Cerebellar nuclear complex (tissue), 1 donor: ENCODE data around the gene CHST15.

Experiments
- DNase-seq, 2 experiments: peaks; one replicate each; lab custom pipeline; 2025; lab: John Stamatoyannopoulos, UW

Gene CHST15

DNA sequence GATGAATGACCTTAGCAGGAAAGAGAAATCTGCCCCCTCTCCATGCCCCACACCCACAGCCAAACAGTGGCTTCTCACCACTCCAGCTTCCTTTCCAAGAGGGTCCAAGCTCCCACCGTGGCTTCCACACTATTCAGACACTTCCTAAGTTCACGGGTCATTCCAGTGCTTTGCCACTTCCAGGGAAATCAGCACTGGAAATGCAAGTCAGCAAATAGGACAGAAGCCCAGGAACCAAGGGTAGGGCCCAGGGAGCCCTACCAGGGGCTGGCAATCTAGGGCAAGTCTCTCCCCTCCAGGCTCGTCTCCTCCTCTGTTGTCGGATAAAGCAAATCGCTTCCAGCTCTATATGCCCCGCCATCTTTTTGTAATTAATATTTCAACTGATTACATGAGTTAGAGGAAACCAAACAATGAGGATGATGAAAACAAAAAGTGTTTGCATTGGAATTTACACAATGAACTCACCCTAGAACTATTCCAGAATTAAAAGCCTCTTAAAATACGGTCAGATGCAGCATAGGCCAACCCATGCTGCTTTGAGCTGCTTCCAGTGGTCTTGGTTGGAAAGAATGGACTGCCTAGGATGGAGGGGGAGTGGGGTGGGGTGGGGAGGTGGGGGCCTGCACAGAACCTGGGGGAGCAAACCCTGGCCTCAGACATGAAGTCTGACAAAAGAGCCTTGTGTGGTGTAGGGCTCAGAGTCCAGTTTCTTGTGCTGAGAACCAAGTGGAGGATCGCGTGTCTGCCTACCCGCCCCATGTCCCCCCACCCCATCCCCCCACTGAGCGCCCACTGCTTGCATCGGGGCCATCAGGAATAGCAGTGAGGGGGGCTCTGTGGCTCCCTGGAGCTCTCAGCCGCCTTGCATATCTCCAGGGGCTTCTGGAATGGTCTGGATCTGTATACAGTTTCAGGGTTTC, 127.2 kb downstream of the CHST15 start:
- DNase-seq: no peak

DNA sequence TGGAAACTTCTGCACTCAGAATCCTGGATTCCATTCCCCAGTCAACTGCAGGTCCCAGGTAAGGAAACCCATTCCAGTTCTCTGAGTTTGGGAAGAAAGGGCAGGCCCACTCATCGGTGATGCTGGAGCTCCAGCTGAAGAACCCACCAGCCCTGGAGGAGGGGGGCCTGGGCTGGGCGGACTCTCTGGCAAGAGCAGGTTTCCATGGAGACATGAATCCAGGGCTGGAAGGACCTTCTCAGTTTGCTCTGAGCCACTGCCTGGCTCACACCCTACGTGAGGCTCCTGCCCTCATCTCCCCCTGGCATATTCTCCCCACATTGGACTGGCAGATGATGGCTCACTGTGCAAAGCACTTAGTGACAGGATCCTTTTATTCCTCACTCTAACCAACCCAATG, 128.4 kb downstream of the CHST15 start:
- DNase-seq: no peak

DNA sequence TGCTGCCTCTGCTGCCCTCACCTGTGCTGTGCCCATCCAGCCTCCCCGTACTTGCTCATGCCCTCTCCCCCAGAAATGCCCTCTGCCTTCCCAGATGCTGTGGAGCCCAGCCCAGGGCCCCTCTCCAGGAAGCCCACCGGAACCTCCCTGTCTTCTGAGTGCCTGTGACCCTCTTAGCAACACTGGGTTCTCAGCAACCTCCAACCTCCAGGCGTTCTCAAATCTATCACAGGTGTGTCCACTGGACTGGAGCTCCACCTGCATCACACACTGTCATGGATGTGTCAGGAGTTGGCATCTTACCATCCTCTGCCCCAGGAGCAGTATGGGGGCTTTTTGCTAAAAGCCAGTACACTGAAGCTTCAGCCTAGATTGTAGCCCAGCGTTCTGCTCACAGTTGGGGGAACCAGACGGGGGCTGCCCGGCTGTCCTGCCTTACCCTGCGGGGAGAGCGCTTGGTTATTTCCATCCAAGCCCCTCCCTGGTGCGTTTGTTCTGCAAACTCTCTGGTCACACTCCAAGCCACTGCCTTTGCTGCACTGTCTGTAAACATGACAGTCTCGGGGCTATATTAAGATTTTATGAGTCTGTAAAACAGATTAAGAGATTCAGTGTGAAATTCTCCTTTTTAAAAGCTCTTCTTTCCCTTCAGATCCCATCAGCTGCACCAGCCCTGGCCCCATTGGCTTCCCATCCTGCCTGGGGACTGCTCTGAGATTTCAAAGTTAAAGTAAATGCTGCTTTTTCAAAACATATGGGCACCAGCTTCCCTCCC, 130.5 kb downstream of the CHST15 start:
- DNase-seq: no peak

- DNase-seq: no peak
These were observed 135.2 kb downstream of the CHST15 start for GRCh38 chr10:123958241-123958640.
